CD4-positive, alpha-beta T cell treated with Interleukin-4 for 1 hour (primary cell): ENCODE measurements around the gene AK5.
"Not testable (repeated sequence)": the region's sequence is repeated elsewhere in the genome, so short reads cannot be mapped to it uniquely, and the experiment has no call there.

Experiments used
- DNase-seq, 2 donors: peaks; one replicate each; pipeline ENCODE4 v3.0.0-alpha.2; 2020 to 2022

AK5 gene

GRCh38 chr1:77513839-77514763 is 232.3 kb downstream of the AK5 start:
- DNase-seq = no peak

- no peak for DNase-seq
Measured at GRCh38 chr1:77514921-77515776, 233.3 kb downstream of the AK5 start.

GRCh38 chr1:77516106-77516505 is 234.3 kb downstream of the AK5 start:
- no peak for DNase-seq

- DNase-seq = no peak
Measured at GRCh38 chr1:77524038-77524437, 242.2 kb downstream of the AK5 start.

GRCh38 chr1:77531149-77531548 is 249.3 kb downstream of the AK5 start:
- not testable (repeated sequence) for DNase-seq

- not testable (repeated sequence) for DNase-seq
Measured at GRCh38 chr1:77531596-77532280, 249.9 kb downstream of the AK5 start.

GRCh38 chr1:77532641-77533040 is 250.8 kb downstream of the AK5 start:
- DNase-seq = no peak

GRCh38 chr1:77533660-77534305 is 252.0 kb downstream of the AK5 start:
- peak; percentile 64 to 70 for DNase-seq

GRCh38 chr1:77534456-77534855 is 252.6 kb downstream of the AK5 start:
- peak in 1 of 2 donors; percentile 13 for DNase-seq

GRCh38 chr1:77536813-77537212 is 255.0 kb downstream of the AK5 start:
- no peak for DNase-seq

GRCh38 chr1:77538956-77539518 is 257.2 kb downstream of the AK5 start:
- DNase-seq = no peak

GRCh38 chr1:77539519-77540142 is 257.8 kb downstream of the AK5 start:
- no peak for DNase-seq

- DNase-seq = no peak
Measured at GRCh38 chr1:77540501-77541161, 258.8 kb downstream of the AK5 start.

GRCh38 chr1:77541162-77541545 is 259.3 kb downstream of the AK5 start:
- no peak for DNase-seq

- DNase-seq = no peak
Measured at GRCh38 chr1:77542813-77543420, 261.1 kb downstream of the AK5 start.

GRCh38 chr1:77543822-77544448 is 262.1 kb downstream of the AK5 start:
- no peak for DNase-seq

GRCh38 chr1:77544845-77545244 is 263.0 kb downstream of the AK5 start:
- DNase-seq = no peak

GRCh38 chr1:77545970-77546369 is 264.2 kb downstream of the AK5 start:
- DNase-seq = no peak

GRCh38 chr1:77546890-77547289 is 265.1 kb downstream of the AK5 start:
- no peak for DNase-seq

- DNase-seq = no peak
Measured at GRCh38 chr1:77548285-77548684, 266.5 kb downstream of the AK5 start.
